ENCODE results near the gene P4HTM. TPM values are rescaled to one million over a fixed set of nuclear protein-coding genes. Genes with fewer than 3 reads are reported as not detected.

The P4HTM gene
- total and polyA plus RNA-seq, 2 donors (not counting 3 experiments of a cell fraction or from before 2014, with no cell fraction given): 23.0 to 32.7 TPM

DNA sequence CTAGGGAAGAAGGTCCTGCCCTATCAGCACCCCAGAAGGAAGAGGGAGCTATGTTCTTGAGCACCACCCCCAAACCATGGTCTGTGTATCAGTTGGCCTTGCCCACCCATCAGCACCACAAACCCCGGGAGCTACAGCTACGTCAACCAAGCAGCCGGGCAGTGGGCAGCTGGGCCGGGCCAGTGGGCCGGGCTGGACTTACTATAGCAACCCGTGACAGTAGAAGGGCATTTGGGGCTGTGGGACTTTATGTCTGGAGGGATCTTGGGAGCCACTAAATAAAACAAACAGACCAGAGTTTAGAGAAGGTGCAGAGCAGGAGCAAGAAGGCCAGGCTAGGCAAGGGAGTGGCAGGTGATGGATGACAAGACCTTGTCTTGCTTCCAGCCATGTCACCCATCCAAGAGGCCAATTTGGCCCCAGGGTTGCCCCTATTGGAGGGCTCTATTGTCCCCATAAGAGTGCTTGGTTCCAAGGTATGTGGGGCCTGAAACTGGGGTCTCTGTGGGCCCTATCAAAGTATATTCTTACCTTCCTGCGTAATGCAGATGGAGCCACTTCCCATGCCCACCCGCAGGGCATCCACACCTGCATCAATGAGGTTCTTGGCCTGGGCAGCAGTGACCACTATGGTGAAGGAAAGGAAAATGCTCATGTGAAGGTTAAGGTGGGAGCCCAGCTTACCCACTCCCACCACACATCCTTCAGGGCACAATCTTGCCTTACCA, 35.9 kb downstream of the P4HTM start:
- TF ChIP-seq, protein P1, sequence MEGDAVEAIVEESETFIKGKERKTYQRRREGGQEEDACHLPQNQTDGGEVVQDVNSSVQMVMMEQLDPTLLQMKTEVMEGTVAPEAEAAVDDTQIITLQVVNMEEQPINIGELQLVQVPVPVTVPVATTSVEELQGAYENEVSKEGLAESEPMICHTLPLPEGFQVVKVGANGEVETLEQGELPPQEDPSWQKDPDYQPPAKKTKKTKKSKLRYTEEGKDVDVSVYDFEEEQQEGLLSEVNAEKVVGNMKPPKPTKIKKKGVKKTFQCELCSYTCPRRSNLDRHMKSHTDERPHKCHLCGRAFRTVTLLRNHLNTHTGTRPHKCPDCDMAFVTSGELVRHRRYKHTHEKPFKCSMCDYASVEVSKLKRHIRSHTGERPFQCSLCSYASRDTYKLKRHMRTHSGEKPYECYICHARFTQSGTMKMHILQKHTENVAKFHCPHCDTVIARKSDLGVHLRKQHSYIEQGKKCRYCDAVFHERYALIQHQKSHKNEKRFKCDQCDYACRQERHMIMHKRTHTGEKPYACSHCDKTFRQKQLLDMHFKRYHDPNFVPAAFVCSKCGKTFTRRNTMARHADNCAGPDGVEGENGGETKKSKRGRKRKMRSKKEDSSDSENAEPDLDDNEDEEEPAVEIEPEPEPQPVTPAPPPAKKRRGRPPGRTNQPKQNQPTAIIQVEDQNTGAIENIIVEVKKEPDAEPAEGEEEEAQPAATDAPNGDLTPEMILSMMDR (IDR thresholded peaks at IDR 0.05; ENCODE audit: extremely low read depth in 1 of 2, insufficient read depth in 1 of 2, low read depth in 1 of 2, low read length in 2 of 2): no peak
- TF ChIP-seq EZH2 (IDR thresholded peaks at IDR 0.05; ENCODE audit: borderline replicate concordance, low read depth, low read length, severe bottlenecking): no peak
- dilution Hi-C loops (cut with MboI; ENCODE audit: extremely low pct_ligation_motif_present, low sequenced_read_pairs) (no loop called here), intact Hi-C loops (cut with micrococcal nuclease) (no loop called here)
- POLR2A ChIA-PET: interaction anchor here (2.4 kb wide), 1 partner anchor 19 kb away, joined by 10 read pairs; the partner anchor contains the start of gene WDR6
- no peak for FAIRE-seq
- DNase-seq (ENCODE audit: low read depth, low spot score): no peak
- CTCF ChIA-PET: interaction anchor here (2.0 kb wide), 1 partner anchor 38 kb away, joined by 6 read pairs; no protein-coding TSS in a partner anchor
- no peak overlapping the region for H2AFZ ChIP-seq (ENCODE audit: low read depth, low read length)
- no peaks in the 10 kb centered on the region for H4K20me1 ChIP-seq (replicated peaks; ENCODE audit: control insufficient read depth, extremely low read depth, insufficient read depth, low read length)
- H3K4me3 ChIP-seq (replicated peaks in 1 of 3; ENCODE audit: insufficient read depth in 1 of 3, low read depth in 1 of 3, low read length in 3 of 3): no peak overlapping the region
- H3K4me1 ChIP-seq (ENCODE audit: control insufficient read depth, extremely low read depth, insufficient read depth, low read length): peaks cover 20% of the 10 kb centered on the region
- no peak overlapping the region for H3K9ac ChIP-seq (replicated peaks; ENCODE audit: extremely low read depth, insufficient read depth, low read length)
- peaks cover 46% of the 10 kb centered on the region for H3K79me2 ChIP-seq (ENCODE audit: control insufficient read depth, insufficient read depth, low read length)
- H3K36me3 ChIP-seq (ENCODE audit: control insufficient read depth in 2 of 2, extremely low read depth in 1 of 2, insufficient read depth in 2 of 2, low read length in 2 of 2): peaks cover 13 to 32% of the 10 kb centered on the region in 2 experiments
- H3K9me3 ChIP-seq (replicated peaks; ENCODE audit: control insufficient read depth, insufficient read depth, low read length): no peaks in the 10 kb centered on the region
- BruUV-seq (replicated peaks): no TSS peak
- H3K27ac ChIP-seq (ENCODE audit: insufficient read depth, low read depth, low read length): no peak overlapping the region
- H3K4me2 ChIP-seq (ENCODE audit: insufficient read depth, low read length): no peak overlapping the region
- H3K9me1 ChIP-seq (replicated peaks; ENCODE audit: control insufficient read depth, extremely low read depth, insufficient read depth, low read length): no peaks in the 10 kb centered on the region
- no peaks in the 10 kb centered on the region for H3K27me3 ChIP-seq (ENCODE audit: control insufficient read depth in 2 of 2, insufficient read depth in 2 of 2, low read length in 2 of 2)

DNA sequence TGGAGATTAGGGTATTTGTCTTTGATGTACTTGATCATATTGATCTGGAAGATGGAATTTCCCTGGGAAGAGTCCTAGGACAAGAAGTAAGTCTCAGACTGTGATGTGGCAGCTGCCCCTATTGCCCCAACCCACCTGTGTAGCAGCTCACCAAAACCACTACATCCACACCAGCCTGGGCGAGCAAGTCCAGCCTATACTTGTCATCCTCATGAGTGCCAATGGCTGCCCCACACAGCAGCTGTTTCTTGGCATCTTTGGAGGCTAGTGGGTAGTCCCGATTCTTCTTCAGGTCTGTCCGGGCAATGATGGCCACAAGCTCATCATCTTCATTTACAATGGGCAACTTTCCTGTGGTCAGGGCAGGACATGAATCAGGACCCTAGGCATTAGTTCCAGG, 36.5 kb downstream of the P4HTM start:
- CTCF ChIA-PET: interaction anchor here (2.0 kb wide), 1 partner anchor 39 kb away, joined by 6 read pairs; no protein-coding TSS in a partner anchor
- Histone ChIP-seq H4K20me1 (replicated peaks; ENCODE audit: control insufficient read depth, extremely low read depth, insufficient read depth, low read length) (no peaks in the 10 kb centered on the region), H3K4me2 (ENCODE audit: insufficient read depth, low read length) (no peak overlapping the region), H3K9me1 (replicated peaks; ENCODE audit: control insufficient read depth, extremely low read depth, insufficient read depth, low read length) (no peaks in the 10 kb centered on the region), H3K79me2 (ENCODE audit: control insufficient read depth, insufficient read depth, low read length) (peaks cover 46% of the 10 kb centered on the region), H3K9ac (replicated peaks; ENCODE audit: extremely low read depth, insufficient read depth, low read length) (no peak overlapping the region), H2AFZ (ENCODE audit: low read depth, low read length) (no peak overlapping the region), H3K9me3 (replicated peaks; ENCODE audit: control insufficient read depth, insufficient read depth, low read length) (no peaks in the 10 kb centered on the region), H3K27me3 (ENCODE audit: control insufficient read depth in 2 of 2, insufficient read depth in 2 of 2, low read length in 2 of 2) (no peaks in the 10 kb centered on the region), H3K27ac (ENCODE audit: insufficient read depth, low read depth, low read length) (no peak overlapping the region), H3K4me3 (replicated peaks in 1 of 3; ENCODE audit: insufficient read depth in 1 of 3, low read depth in 1 of 3, low read length in 3 of 3) (no peak overlapping the region), H3K36me3 (ENCODE audit: control insufficient read depth in 2 of 2, extremely low read depth in 1 of 2, insufficient read depth in 2 of 2, low read length in 2 of 2) (peaks cover 13 to 34% of the 10 kb centered on the region in 2 experiments), H3K4me1 (ENCODE audit: control insufficient read depth, extremely low read depth, insufficient read depth, low read length) (peaks cover 20% of the 10 kb centered on the region)
- FAIRE-seq (no peak), DNase-seq (ENCODE audit: low read depth, low spot score) (no peak)
- POLR2A ChIA-PET: interaction anchor here (2.4 kb wide), 1 partner anchor 19 kb away, joined by 10 read pairs; the partner anchor contains the start of gene WDR6
- dilution Hi-C loops (cut with MboI; ENCODE audit: extremely low pct_ligation_motif_present, low sequenced_read_pairs): no loop called here
- TF ChIP-seq POLR2A (IDR thresholded peaks at IDR 0.05; ENCODE audit: low read depth, low read length) (peak; percentile 35), FOS (IDR thresholded peaks at IDR 0.05; ENCODE audit: borderline replicate concordance, insufficient read depth, low read length) (no peak)
- TF ChIP-seq, protein P1 (IDR thresholded peaks at IDR 0.05; ENCODE audit: extremely low read depth in 1 of 2, insufficient read depth in 1 of 2, low read depth in 1 of 2, low read length in 2 of 2): no peak
- no TSS peak for BruUV-seq (replicated peaks)
- intact Hi-C loops (cut with micrococcal nuclease): no loop called here

All from endothelial cell of umbilical vein (primary cell).